GM19240 (cell line): ENCODE results near the gene VAPA.
"Not testable (repeated sequence)": the region's sequence is repeated elsewhere in the genome, so short reads cannot be mapped to it uniquely, and the experiment has no call there.

ENCODE experiments used
- DNase-seq: peaks from one replicate; pipeline ENCODE4 v3.0.0; 2011; ENCODE audit warnings: low spot score; ENCODE audit not compliant: insufficient read length

The VAPA gene

DNA sequence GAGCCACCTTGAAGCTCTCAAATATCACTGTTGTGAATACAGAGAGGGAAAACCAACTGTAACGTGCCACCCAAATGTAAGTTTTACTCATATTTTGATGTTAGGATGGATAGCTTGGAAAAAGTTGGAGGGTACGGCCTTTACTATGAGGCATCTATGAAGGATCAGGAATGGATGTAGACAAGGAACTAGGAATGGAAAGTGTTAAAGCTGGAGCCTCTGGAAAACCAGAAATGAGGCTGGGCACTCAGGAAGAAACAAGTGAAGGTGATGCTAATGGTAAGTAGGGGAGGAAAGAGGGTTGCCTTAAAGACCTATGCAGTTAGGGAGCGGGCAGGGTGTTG is 27.8 kb upstream of the VAPA start:
- no peak for DNase-seq

DNA sequence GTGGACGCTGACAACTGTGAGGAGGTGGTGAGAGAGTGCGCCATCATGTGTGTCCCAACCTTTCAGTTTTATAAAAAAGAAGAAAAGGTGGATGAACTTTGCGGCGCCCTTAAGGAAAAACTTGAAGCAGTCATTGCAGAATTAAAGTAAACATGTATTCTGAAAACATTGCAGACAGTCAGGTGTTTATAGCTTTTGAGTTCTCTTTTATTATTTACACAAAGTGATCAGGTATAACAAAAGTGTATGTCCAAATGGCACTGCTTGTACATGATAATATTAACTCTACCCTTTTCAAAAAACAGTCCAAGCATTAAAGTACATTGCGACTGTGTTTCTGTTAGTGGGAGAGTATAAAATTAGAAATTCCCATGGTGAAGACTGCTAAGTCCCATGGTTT is 25.8 kb upstream of the VAPA start:
- DNase-seq: no peak

DNA sequence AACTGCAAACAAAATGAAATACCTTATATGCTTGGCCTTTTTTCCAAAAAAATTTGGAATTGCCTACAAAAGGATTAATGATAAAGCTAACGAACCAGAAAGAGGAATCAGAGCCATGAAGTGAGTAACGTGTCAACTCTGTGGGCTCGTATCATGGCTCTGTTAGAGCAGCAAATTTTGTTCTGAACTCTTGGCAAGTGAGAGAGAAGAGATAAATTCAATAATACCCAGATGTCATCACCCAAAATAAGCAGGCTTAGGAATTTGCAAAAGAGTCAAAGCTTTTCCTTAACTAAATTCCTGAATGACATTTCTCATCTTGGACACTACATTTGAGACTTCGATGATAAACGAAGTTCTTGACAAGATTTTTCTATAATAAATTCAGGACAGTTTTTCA is 23.6 kb upstream of the VAPA start:
- no peak for DNase-seq

GRCh38 chr18:9890957-9891356 is 22.9 kb upstream of the VAPA start:
- no peak for DNase-seq

DNA sequence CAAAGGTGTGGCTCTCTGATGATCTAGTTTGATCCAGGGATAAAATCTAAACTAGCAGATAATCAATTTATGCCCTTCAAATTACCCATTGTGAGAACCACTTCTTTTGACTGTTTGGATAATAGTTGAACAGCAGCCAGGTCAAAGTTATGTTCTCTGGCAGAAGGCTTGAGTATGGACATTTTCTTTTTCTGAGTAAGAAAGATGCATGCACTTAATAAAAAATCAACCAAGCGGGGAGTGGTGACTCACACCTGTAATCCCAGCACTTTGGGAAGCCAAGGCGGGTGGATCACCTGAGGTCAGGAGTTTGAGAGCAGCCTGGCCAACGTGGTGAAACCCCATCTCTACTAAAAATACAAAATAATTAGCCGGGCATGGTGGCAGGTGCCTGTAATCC is 22.3 kb upstream of the VAPA start:
- not testable (repeated sequence) for DNase-seq

DNA sequence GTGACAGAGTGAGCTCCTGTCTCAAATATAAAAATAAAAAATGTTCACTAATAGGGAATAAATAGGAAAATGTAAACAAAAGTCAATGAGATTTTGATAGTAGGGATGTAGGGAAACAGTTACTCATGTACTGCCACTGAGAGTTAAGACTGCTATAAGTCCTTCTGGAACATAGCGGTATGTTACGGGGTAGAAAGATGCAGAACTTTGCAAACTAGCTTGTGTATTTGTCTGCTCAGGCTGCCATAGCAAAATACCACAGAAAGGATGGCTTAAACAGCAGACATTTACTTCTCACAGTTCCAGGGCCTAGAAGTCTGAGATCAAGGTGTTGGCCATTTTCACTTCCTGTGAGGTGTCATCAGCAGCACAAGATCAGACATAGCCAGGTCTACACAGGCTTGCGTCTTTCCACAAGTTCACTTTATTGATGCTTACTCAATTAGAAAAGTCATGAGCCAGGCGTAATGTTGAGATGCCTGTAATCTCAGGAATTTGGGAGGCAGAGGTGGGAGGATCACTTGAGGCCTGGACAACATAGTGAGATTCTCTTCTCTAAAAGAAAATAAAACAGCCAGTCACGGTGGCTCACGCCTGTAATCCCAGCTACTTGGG is 19.3 kb upstream of the VAPA start:
- DNase-seq: no peak

GRCh38 chr18:9897129-9897528 is 16.7 kb upstream of the VAPA start:
- DNase-seq: no peak

GRCh38 chr18:9897787-9898291 is 16.0 kb upstream of the VAPA start:
- not testable (repeated sequence) for DNase-seq

DNA sequence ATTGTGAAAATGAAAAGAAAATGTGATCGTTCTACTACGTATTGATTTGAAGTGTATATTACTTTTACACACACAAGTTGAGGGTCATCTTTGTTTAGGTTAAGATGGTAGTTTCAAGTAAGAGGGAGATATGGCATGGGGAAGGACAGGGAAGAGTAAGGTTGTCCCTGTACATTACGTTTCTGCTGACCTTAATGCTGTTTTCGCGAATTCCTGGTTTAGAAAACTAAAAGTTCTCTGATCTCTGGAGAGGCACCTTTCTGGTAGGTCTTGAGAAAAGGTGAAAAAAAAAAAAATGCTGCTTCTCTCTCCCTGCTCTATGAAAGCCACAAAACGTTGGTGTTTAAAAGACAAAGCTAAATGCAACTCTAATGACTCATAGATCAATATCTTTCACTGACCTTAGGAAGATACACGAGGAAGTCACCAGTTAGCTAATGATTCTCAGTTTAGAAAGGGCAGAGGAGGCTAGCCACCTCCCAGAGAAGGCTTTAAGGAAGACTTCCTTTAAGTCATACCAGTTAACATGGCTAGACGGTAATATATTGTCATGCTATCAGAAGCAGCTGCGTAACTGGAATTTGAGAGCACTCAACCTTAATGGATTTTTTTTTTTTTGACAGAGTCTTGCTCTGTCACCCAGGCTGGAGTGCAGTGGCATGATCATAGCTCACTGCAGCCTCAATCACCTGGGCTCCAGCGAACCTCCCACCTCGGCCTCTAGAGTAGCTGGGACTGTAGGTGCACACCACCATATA is 14.8 kb upstream of the VAPA start:
- DNase-seq: no peak

DNA sequence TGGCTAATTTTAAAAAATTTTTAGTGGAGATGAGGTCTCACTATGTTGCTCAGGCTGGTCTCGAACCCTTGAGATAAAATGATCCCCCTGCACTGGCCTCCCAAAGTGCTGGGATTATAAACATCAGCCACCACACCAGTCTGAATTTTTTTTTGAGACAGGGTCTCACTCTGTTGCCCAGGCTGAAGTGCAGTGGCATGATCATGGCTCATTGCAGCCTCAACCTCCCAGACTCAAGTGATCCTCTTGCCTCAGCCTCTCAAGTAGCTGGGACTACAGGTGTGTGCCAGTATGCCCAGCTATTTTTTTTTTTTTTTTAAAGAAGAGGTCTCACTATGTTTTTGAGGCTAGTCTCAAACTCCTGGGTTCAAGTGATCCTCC is 14.3 kb upstream of the VAPA start:
- DNase-seq: not testable (repeated sequence)

GRCh38 chr18:9900699-9901098 is 13.1 kb upstream of the VAPA start:
- no peak for DNase-seq

DNA sequence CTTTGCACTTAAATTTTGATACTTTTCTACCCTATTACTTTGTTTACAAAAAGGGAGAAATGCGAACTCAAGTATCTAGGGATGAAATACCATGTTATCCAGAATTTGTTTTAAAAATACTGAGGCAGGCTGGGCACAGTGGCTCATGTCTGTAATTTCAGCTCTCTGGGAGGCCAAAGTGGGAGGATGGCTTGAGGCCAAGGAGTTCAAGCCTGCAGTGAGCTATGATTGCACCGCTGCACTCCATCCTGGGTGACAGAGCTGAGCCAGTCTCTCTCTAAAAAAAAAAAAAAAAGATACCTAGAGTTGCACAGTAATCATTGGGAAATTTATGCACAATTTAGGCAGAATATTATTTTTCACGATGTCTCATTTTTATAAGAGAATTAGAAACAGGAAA is 12.4 kb upstream of the VAPA start:
- no peak for DNase-seq

DNA sequence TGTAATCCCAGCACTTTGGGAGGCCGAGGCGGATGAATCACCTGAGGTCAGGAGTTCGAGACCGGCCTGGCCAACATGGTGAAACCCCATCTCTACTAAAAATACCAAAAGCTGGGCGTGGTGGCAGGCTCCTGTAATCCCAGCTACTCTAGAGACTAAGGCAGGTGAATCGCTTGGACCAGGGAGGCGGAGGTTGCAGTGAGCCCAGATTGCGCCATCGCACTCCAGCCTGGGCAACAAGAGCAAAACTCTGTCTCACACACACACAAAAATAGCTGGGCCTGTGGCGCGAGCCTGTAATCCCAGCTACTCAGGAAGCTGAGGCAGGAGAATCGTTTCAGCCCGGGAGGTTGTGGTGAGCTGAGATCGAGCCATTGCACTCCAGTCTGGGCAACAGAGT is 11.6 kb upstream of the VAPA start:
- not testable (repeated sequence) for DNase-seq

GRCh38 chr18:9902832-9903231 is 11.0 kb upstream of the VAPA start:
- no peak for DNase-seq

- no peak for DNase-seq
Measured at GRCh38 chr18:9905401-9905922, 8.4 kb upstream of the VAPA start.

- no peak for DNase-seq
Measured at GRCh38 chr18:9906481-9906880, 7.3 kb upstream of the VAPA start.

DNA sequence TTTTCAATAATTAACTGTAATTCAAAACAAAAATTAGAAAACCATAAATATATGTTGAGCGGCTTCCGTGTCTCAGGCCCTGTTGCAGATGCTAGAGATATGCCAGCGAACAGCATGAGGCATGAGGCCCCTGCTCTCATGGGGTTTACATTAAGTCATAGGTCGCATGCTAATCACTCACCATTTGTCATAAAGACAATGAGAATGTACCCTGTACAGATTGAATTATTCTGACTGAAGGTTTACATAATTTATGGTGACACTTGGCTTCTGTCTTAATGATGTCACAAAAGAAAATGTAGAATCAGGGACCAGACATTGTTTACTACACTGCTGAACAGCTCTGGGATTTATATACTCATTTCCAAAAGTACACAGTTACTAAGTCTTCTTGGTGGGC is 5.9 kb upstream of the VAPA start:
- no peak for DNase-seq

- DNase-seq: no peak
Measured at GRCh38 chr18:9910071-9910470, 3.7 kb upstream of the VAPA start.

- DNase-seq: no peak
Measured at GRCh38 chr18:9910661-9911060, 3.2 kb upstream of the VAPA start.

- DNase-seq: no peak
Measured at GRCh38 chr18:9911226-9911625, 2.6 kb upstream of the VAPA start.

- not testable (repeated sequence) for DNase-seq
Measured at GRCh38 chr18:9912285-9912684, 1.5 kb upstream of the VAPA start.

DNA sequence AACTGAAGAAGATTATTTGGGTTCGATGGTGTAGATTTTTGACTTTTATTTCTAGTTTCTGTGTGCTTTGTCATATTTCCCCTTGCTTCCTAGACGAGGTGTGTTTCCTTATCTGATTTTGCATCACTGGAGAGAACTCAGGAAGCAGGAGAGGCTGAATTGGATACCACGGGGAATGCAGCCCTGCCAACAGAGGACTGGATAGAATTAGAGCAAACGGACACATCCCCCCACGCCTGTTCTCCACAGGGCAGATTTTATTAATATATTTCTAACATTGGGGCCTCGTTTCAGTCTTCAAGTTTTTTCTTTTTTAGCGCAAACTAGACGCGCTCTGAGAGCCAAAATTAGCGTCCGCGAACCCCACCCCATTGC is 678 bp upstream of the VAPA start:
- no peak for DNase-seq

- DNase-seq: no peak
Measured at GRCh38 chr18:9914334-9914583, 443 bp downstream of the VAPA start.
